HG02938 (cell line): ENCODE data around the gene B9D1.

ENCODE experiments used
- ATAC-seq: cut with Tn5 transposase; IDR thresholded peaks from one replicate; pipeline ENCODE4 v1.9.1; 2021; ENCODE audit warnings: mild to moderate bottlenecking, moderate library complexity; ENCODE audit not compliant: unreplicated experiment

Gene B9D1

GRCh38 chr17:19307521-19307920 lies 55.0 kb downstream of the B9D1 start:
- ATAC-seq: no peak

- ATAC-seq: peak; percentile 90
Observed at GRCh38 chr17:19306160-19307111, 56.1 kb downstream of the B9D1 start.

GRCh38 chr17:19305761-19306159 lies 56.8 kb downstream of the B9D1 start:
- no peak for ATAC-seq

GRCh38 chr17:19305256-19305655 lies 57.3 kb downstream of the B9D1 start:
- ATAC-seq: no peak

- no peak for ATAC-seq
Observed at GRCh38 chr17:19304751-19305150, 57.8 kb downstream of the B9D1 start.

GRCh38 chr17:19304209-19304608 lies 58.3 kb downstream of the B9D1 start:
- ATAC-seq: no peak

- no peak for ATAC-seq
Observed at GRCh38 chr17:19303367-19303776, 59.2 kb downstream of the B9D1 start.

GRCh38 chr17:19302791-19303331 lies 59.7 kb downstream of the B9D1 start:
- ATAC-seq: no peak

DNA sequence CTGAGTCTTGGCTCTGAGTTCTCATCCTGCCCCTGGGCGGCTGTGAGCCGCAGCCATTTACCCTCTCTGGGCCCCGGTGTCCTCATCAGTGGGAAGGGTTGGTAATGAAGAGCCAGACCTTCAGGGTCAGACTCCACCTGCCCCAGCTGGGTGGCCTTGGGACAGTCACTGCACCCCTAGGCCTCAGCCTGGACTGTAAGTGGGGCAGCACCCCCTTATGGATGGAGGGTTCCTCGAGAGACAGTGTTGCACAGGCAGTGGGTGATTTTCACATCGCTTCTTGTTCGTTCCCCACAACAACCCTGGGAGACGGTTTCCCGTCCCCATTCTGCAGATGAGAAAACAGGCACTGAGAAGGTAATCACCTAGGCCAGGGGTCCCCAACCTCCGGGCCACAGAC lies 60.5 kb downstream of the B9D1 start:
- ATAC-seq: no peak

DNA sequence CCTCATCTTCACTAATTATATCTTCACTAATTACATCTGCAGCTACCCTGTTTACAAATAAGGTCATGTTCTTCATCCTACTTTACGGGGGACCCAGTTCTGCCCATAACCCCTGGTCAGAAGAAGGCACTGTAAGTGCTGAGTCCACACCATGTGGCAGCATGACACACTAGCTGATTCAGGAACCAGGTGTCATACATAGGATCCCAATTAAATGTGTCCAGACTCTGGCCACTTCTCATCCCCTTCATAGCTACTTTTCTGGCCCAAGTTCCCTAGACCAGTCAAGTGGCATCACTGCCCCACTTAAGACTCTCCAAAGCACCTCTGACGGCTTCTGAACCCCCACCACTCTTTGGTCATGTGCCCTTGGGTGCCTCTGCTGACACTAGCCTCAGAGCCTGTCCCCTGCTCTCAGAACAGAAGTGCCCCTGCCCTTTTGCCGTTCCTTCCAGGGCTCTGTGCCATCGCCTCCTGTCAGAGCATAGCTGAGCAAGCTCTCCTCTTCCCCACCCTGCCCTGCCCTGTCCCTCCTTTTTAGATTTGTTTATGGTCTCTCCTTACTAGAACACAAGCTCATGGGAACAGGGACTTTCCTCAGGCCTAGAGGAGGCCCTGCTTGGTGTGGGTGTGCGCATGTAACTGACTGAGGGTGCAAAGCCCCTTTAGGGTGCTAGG lies 61.1 kb downstream of the B9D1 start:
- ATAC-seq: no peak

DNA sequence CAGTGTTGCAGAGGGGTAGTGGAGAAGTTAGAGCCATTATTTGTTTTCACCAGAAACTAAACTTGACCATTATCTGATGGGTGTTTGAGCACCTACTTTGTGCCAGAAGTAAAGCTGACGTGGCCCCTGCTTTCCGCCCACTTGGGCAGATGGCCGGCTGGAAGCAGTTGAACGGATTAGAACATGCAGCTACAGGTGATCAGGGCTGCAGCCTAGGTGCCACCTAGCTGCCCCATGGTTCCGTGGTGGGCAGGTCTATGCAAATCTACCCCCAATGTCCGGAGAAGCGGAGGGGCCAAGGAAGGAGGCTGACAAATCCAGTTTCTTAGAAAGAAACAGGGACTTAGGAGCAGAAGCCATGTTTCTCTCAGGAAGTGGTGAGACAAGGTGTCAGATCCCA lies 62.7 kb downstream of the B9D1 start:
- ATAC-seq: no peak

DNA sequence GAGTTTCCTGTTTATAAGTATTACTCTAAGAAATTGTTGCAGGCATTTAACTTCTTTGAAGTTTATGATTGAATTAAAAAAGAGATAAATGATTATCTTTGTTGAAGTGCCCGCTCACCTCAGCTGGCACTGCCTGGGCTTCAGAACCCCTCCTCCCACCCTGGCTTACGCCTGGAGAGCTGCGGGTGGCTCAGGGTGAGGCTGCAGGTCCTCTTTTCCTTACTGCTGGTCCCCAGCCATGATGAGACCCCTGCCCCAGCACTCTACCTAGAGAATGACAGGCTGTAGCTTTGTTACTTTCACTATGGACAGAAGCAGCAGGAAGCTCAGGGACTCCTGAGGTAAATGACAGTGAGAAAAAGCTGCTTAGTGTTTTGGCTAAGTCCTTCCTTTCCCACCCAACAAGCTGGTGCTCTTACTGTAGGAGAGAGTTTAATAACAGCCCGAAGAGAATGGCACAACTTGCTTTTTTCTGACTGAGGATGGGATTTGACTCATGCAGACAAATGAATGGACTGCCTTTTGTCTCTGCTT lies 63.2 kb downstream of the B9D1 start:
- ATAC-seq: no peak

GRCh38 chr17:19298569-19299213 lies 63.8 kb downstream of the B9D1 start:
- no peak for ATAC-seq

- no peak for ATAC-seq
Observed at GRCh38 chr17:19296786-19297778, 65.4 kb downstream of the B9D1 start.

DNA sequence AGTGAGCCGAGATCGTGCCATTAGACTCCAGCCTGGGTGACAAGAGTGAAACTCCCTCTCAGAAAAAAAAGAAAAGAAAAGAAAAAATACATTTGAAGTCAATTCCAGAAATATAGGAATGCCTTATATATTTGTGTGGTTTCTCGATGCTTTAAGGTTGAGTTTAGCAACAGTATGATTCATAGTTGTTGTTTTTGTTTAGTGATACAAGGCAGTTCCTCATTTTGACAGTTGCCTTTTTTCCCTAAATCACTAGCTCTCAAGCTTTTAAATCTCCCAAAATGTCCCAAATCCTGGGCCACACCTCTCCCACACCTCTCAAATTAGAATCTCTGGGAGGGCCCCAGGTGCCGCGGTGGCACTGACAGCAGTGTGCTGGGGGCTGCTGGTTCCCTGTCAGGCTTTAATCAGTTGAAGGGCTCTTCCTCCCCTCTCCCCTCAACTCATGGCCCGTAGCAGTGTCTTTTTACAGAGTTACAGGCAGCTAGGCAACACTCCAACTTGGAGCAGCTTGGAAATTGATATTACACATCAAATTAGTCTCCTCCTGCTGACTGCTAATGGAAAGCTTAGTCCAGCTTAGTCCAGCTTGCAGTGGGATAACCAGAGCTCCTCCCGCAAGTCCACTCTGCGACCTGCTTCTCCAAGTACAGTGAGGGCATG lies 66.9 kb downstream of the B9D1 start:
- no peak for ATAC-seq

- no peak for ATAC-seq
Observed at GRCh38 chr17:19294443-19294842, 68.1 kb downstream of the B9D1 start.
